IPS DF 19.7 (cell line): Measurements from ENCODE around the gene ELMO1.
"Not testable (repeated sequence)": the region's sequence is repeated elsewhere in the genome, so short reads cannot be mapped to it uniquely, and the experiment has no call there.

Experiments used
- DNase-seq: peaks from one replicate; pipeline ENCODE4 v3.0.0-alpha.2; 2013; ENCODE audit warnings: low read depth, low spot score

ELMO1 gene

DNA sequence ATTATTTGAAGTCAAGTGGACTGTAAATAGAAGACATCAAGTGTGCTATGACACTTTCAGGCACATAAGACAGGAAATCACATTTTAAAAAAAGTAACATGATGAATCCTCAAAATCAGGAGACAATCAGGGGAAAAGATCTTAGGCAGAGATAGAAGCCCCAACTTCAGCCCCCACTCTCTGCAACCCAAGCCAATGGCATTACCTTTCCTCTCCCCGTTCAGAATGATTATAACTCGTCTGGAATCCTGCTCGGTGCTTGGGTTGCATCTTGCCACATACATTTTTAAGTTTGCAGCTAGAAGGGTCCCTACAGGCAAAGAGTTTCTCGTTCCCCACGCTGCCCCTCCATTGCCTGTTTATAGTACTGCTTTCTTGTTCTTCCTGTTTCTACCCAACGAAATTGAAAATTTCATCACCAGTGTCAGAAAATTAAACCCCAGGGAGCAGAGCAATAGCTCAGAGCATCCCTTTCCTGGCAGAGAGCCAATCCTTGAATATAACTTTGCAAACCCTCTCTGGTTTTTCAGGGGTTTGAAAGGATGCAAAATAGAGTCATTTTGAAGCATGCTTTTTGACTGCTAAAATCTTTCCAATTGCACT lies 463.9 kb downstream of the ELMO1 start:
- DNase-seq: no peak

DNA sequence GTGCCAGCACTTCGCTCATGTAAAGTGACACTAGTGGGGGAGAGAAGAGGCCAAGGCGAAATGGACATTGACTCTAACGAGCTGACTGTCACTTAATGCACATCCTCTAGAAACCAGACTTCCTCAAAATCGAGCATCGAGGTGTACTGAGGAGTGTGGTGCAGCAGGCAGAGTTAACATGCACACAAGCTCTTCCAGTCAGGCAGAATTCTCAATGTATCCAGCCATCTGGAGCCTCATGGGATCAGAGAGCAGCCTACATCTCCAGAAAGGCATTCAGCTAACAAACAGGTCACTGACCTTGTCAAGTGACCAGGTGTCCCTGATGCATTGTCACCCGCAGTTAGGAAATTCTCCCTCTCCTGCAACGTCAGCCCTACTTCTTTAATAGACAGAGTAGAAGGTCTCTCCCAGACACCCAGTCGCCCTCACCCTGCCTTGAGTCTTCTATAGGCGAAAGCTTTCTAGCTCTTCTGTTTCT lies 464.6 kb downstream of the ELMO1 start:
- no peak for DNase-seq

DNA sequence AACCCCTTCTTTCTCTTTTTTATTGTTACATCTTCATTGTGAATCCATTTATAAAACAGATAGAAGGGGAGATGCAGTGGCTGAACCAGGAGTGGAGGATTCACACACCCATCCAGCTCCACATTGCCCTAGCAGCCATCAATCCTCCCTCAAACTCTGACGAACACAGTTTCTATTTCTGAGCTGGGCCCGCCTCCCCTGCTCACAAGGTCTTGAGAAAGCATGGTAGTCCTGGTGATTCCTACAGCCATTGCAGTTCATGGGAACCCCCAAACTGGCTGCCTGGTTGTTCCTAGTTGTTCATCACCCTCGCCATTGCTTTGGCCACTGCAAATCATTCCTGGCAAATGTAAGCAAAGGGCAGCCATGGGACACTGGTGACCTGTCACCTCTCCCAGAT lies 465.9 kb downstream of the ELMO1 start:
- no peak for DNase-seq

DNA sequence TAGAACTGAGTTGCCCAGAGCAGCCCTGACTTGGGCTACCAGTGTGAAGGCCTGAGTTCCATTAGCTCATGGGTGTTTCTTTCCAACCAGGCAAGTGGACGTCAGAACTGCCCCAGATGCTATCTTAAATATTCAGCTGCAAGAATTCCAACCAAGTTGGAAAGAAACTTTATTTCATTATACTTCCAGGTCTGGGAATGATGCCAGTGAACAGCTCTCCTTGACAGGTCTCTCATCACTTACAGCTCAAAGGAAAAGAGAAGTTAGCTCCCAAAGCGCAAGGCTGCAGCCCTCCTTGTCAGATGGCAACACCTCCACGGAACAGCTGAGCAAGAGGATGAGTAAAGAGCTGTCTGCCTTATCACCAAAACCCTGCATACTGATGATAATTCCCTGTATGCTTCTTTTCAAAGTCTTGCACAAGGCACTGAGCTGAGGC lies 468.8 kb downstream of the ELMO1 start:
- DNase-seq: no peak

DNA sequence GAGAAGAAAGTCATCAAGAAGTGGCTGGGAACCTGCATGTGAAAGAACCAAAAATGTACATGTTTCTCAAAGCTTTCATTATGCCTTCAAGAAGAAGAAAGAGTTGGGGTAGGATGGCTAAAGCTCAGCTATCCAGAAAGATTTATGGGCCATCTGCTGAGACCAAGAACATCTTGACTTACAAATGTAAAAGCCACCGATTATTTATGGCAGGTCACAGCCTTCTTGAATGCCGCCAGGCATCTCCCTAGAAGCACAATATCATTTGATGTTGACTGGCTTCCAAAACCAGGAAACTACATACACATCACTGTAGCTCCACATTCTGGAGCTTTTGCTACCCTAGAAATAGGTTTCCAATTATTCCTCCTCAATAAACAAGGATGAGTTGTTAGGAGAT lies 470.2 kb downstream of the ELMO1 start:
- DNase-seq: no peak

DNA sequence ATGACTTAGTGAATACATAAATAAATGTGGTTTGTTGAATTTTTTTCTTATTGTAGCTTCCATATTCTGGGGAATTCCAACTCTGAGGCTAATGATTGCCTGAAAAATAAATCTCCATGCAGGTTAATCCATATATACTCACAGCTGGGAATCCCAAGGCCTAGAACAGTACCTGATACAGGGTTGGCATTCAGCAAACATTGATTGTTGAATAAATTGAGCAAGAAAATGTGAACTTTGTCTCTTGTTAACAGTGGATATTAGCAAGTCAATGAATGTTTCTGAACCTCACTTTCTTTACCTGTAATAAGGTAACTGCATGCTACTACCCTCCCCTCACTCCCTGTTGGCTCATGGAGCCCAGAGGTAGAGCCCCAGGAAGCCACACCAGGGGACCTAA lies 470.8 kb downstream of the ELMO1 start:
- no peak for DNase-seq

DNA sequence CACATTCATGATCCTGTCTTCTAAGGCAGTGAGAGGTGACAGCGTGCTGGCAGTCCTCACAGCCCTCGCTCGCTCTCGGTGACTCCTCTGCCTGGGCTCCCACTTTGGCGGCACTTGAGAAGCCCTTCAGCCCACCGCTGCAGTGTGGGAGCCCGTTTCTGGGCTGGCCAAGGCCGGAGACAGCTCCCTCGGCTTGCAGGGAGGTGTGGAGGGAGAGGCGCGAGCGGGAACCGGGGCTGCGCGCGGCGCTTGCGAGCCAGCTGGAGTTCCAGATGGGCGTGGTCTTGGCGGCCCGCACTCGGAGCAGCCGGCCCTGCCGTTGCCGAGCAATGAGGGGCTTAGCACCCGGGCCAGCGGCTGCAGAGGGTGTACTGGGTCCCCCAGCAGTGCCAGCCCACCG lies 475.1 kb downstream of the ELMO1 start:
- not testable (repeated sequence) for DNase-seq

DNA sequence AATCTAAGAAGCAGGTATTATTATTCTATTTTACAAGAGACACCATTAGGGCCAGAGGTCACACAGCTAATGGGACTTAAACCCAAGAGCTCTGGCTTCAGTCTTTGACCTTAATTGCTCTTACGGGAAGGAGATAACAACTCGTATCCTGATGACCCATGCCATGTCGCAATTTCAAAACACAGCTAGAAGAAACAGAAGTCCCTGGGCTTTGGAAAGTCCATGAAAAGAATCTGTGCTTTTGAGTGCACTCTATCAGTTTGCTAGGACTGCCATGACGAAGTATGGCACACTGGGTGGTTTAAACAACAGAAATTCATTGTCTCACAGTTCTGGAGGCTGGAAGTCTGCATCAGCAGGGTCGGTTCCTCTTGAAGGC lies 476.5 kb downstream of the ELMO1 start:
- DNase-seq: no peak

DNA sequence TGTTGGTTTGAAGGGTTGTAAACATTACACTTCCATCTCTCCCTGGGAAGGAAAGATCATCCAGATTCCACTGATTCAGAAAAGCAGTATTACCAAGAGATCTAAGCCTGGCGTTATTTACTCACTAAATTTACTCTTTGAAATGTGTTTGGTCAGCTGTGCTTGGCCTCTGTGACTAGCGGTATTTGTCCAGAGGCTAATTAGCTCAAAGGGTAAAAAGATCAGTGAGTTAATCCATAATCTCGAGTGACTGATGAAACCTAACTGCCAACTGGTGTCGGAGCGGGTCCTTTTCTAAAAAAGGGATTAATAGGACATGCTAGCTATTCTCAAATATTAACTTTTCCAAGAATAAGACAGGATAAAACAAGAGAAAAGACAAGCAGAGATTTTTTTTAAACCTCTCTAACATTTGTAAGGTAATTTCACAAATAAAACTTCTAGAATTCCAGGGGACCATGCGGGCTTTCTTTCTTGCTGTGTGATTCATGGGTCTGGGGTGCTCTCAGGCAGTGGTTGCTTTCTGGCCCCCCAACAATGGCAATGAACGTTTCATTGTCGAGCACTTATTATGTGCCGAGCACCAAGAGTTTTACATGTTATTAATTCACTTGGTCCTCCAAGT lies 477.0 kb downstream of the ELMO1 start:
- DNase-seq: no peak

DNA sequence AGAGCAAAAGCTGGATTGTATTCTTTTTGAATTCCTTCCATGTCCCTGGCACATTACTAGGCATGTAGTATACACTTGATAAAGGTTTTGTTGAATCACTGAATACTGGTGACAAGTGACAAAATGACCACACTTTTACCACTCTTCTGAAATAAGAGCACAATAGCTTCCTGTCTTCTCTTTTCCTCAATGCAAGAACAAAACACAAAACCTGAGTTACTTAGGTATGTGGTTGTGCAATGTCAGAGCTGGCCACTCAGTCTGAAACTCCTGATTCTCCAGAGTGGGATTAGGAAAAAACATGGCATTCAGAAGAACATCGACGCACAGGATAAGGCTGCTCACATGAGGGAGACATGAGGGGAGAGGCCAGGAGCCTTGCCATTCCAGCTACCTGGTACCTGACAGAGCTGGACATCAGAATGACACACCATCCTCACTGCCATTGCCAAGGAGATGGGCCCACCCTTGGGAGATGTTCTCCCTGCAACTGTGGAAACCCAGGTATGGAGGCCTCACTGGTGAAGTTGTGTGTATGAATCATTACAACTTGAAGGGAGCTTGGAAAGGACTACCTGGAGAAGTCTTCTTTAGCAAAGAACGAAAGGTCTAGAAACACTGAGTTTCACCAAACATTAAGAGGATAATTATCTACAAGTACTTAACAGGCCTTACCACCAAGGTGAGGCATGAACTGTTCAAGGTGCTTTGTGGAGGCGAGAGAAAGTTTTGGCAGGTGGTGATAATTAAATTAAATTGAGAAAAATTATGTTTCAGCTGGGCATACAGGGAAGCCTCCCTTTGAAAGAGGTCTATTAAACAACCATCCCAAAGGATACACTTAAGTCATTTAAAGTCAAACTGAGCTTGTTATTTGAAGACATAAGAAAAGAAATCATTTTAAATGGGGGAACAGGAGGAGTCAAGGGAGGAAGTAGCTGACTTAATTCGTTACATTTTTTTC lies 477.8 kb downstream of the ELMO1 start:
- no peak for DNase-seq

DNA sequence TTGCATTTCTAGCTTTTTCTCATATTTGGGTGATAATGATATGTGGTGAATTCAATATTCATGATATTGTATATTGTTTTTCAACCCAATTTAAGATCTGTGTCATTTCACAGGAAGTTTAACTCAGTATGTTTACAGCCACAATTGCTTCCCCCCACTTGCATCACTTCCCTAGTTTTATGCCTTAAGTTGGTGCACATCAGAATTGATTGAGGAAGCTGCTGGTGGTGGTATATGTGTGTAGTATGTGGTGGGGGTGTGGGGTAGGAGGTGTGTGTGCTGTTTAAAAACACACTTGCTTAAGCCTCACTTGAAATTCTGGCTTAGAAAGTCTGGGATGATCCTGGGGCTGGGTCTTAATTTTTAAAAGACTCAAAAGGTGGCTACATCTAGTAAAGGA lies 479.3 kb downstream of the ELMO1 start:
- DNase-seq: no peak

DNA sequence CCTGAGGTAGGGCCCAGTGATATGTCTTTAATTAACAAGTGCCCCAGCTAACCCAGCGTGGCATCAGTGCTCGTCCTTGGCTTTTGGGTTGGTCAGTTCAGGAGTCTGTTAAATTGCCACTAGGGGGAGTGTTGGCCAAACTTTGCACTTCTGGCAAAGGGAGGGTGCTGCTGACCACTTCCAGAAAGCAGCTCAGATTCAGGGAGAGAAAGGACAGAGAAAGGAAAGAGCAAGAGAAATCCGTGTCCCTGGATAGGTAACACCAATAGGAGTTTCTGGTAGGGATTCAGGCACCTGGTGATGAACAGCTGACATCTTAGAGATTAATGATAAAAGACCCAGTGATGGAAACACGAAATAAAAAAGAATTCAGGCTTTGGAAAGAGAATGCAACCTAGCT lies 481.3 kb downstream of the ELMO1 start:
- DNase-seq: peak; percentile 63

DNA sequence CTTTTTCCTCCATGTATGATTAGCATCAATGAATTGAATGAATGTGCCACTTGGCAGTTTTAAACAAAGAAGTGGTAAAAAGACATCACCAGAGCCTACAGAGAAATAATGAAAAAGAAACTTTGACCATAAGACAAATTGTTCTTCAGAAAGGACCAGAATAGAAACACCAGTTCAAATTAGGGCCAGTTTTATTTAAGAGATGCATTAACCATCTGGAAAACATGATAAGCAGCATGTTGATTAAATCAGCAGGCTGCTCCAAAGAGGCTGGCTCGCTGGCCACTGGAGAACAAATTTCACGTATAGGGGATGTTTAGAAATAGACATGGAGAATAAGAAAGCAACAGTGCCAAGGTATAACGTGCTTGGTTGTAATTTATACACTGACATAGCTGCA lies 482.0 kb downstream of the ELMO1 start:
- DNase-seq: no peak

DNA sequence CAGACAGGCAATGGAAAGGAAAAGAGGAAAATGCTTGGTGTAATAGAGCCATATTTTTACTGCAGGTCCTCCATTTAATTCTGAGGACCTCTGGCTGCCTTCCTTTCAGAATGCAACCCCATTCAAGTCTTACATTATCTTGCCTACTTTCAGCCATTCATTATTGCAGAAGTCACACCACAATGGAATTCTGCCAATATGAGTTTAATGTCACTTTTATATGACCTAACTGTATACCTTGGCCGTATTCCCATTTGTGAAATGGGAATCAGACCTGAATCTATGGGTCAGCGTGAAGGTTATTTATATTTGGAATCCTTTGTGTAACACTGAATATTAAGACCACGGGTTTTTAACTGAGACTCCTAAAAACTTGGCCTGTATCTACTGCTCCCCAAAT lies 482.6 kb downstream of the ELMO1 start:
- DNase-seq: no peak

DNA sequence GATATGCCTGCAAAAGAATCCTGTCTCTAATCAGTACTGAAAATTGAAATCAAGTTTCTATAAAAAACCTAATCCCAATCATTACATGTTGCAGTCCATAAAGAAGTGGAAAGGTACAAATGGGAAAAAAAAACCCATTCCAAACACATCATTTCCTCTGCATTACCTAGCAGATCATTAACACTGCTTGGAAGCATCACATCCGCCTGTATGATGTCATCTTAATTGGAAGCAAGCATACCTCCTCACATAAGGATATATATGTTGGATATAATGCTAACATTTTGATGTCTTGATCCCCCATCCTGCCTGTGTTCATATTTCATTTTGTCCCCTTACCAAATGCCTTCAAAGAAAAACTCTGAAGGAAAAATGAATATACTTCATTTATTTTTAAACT lies 483.0 kb downstream of the ELMO1 start:
- no peak for DNase-seq

DNA sequence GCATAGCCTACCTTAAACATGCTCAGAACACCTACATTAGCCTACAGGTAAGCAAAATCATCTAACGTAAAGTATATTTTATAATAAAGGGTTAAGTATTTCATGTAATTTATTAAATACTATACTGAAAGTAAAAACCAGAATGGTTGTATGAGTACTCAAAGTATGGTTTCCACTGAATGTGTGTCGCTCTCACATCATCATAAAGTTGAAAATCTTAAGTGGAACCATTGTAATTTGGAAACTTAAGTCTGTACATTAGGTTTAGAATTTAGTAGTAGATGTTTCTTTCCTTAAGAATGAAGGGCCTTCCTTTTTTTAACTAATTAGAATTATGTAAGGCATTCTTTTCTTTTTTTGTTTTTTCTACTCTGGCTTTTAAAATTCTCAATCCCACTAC lies 484.4 kb downstream of the ELMO1 start:
- DNase-seq: no peak

DNA sequence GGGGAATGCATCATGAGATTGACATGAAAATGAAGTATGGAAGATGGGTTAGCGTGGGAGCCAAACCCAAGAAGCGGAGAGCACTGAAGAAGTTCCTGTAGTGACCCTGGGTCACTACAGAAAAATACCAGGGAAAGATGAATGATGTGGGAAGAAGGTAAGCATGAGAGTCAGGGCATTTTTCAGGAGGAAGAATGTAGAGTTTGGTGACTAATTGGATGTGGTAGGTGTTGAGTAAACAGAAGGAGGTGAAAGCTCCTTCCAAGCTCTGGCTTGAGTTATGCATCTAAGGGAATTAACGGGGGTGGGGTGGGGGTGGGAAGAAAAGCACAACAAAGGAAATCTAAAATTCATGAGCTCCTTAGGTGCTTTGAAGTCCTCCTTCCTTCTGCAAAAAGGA lies 486.3 kb downstream of the ELMO1 start:
- DNase-seq: no peak

DNA sequence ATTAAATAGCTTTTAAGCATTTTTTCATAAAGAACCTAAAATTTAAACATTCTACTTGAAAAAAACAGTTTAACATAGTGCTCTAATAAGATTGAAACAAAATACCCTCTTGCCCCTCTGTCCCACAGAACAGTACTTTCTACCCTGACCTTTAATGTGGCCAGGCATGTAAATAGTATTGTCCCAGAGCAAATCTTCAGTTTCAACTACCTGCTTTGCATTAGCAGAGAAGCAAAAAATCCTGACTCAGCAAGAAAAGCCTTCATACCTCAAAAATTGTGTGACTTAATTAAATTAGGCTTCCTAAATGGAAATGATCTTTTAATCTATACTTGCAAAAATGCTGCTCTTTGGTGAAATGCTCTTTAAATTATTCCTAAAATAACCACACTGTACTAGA lies 487.0 kb downstream of the ELMO1 start:
- no peak for DNase-seq

DNA sequence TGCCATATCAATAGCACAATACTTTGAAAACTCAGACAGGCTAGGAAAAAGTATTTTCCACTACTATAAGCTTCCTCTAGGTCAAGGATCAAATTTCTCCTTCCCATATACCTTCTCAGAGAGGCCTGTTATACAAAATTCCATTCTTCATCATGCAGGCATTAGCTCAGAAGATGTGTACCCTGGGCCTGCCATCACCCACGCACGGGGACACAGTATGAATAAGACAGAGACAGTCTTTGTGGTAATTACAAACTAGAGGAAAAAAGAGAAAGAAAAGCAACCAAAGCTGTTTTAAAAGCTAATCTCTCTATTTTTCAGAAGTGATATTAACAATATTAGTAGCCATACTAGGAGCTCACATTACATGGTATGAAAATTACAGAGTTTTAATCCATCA lies 487.6 kb downstream of the ELMO1 start:
- DNase-seq: no peak

DNA sequence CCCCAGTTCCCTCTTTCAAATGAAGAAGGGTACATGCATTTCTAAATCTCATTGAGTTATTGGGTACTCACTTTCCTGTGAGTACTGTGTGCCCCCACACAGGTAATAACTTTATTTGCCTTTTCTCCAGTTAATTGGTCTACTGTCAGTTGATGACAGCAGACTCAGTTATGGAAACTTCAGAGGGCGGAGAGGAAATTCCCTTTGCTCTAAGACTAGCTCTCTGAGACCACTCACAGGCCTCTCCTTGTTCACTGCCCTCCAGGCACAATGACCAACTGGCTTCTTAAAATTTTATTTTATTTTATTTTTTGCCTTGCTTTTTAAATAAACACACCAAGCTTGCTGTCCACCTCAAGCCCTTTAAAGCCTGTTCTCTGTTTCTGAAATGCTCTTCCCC lies 488.6 kb downstream of the ELMO1 start:
- DNase-seq: no peak

DNA sequence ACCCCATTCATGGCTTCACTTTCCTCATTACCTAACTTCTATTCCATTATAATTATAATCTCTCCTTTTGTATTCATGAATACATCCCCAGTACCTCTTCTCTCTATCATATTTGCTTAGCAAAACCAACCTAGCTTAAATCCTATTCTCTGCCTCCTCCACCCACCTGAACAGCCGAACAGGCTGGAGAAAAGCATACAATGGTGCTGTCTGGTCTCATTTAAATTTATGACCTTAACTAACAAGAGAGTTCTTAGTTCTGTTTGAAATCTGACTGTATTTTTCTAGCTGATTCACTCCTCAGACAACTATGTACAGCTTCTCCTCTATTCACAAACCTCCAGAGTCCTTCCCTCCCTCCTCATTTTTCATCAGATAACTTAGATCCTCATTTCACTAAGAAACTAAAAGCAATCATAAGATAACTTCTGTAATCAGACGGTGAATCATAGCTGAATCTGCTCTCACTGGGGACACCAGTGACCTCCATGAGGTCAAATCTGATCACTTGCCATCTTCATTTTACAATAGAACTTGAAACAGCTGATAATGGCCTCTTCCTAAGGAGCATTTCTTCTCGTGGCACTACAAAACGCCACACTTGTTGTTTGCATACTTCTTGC lies 490.4 kb downstream of the ELMO1 start:
- no peak for DNase-seq

DNA sequence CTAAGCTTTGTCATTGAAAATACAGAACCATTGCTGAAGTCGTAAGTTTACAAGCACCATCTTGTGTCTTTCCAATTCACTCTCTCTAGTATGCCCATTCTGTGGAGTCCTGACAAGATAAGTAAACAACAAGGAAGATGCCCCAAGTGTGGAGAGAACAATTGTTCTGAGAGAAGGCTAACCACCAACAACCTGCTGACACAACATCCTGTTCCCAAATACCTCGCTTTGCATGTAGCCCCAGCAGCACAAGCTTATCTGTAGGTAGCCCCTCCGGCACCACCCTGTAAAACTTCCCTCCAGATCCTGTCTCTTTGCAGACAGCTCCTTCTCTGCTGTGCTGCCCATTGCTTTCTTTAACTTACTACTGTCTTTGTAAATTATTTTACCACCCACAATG lies 491.0 kb downstream of the ELMO1 start:
- no peak for DNase-seq
